ENCODE data around the gene ARSA. TPM values are rescaled to one million over a fixed set of nuclear protein-coding genes. Genes with fewer than 3 reads are reported as not detected.
A peak's percentile ranks its signal among the peaks of the same experiment; 100 is the strongest.
"Not testable (repeated sequence)": the region's sequence is repeated elsewhere in the genome, so short reads cannot be mapped to it uniquely, and the experiment has no call there.

The ARSA gene
- total and polyA plus RNA-seq, 2 donors (not counting 3 experiments of a cell fraction or from before 2014, with no cell fraction given) = 22.3 to 33.6 TPM

- H3K4me3 ChIP-seq (replicated peaks in 1 of 3; ENCODE audit: insufficient read depth in 1 of 3, low read depth in 1 of 3, low read length in 3 of 3); H3K36me3 ChIP-seq (ENCODE audit: control insufficient read depth in 2 of 2, extremely low read depth in 1 of 2, insufficient read depth in 2 of 2, low read length in 2 of 2); H3K9me1 ChIP-seq (replicated peaks; ENCODE audit: control insufficient read depth, extremely low read depth, insufficient read depth, low read length); BruUV-seq (replicated peaks); H3K9ac ChIP-seq (replicated peaks; ENCODE audit: extremely low read depth, insufficient read depth, low read length); POLR2A ChIA-PET; FAIRE-seq; dilution Hi-C loops (cut with MboI; ENCODE audit: extremely low pct_ligation_motif_present, low sequenced_read_pairs); H4K20me1 ChIP-seq (replicated peaks; ENCODE audit: control insufficient read depth, extremely low read depth, insufficient read depth, low read length); H3K27me3 ChIP-seq (ENCODE audit: control insufficient read depth in 2 of 2, insufficient read depth in 2 of 2, low read length in 2 of 2); H3K79me2 ChIP-seq (ENCODE audit: control insufficient read depth, insufficient read depth, low read length); H3K4me2 ChIP-seq (ENCODE audit: insufficient read depth, low read length); H2AFZ ChIP-seq (ENCODE audit: low read depth, low read length); H3K9me3 ChIP-seq (replicated peaks; ENCODE audit: control insufficient read depth, insufficient read depth, low read length); intact Hi-C loops (cut with micrococcal nuclease); H3K27ac ChIP-seq (ENCODE audit: insufficient read depth, low read depth, low read length); DNase-seq (ENCODE audit: low read depth, low spot score): not testable (repeated sequence)
- peaks cover 29% of the 10 kb centered on the region for H3K4me1 ChIP-seq (ENCODE audit: control insufficient read depth, extremely low read depth, insufficient read depth, low read length)
- CTCF ChIA-PET = interaction anchor here (1.2 to 4.1 kb wide), 3 partner anchors 9 to 14 kb away, joined by 3 to 20 read pairs (median 3); no protein-coding TSS in a partner anchor
Observed at GRCh38 chr22:50654664-50655063, 26.7 kb upstream of the ARSA start.

- H3K9ac ChIP-seq (replicated peaks; ENCODE audit: extremely low read depth, insufficient read depth, low read length) = no peak overlapping the region
- POLR2A ChIA-PET = no interaction called here
- no peak for DNase-seq (ENCODE audit: low read depth, low spot score)
Observed at GRCh38 chr22:50653256-50653655, 25.3 kb upstream of the ARSA start.

GRCh38 chr22:50643821-50644101 is 15.8 kb upstream of the ARSA start:
- ChIA-PET POLR2A (interaction anchor here (0.6 kb wide), 1 partner anchor 31 kb away, joined by 4 read pairs; no protein-coding TSS in a partner anchor), CTCF (interaction anchor here (1.1 kb wide), 1 partner anchor 26 kb away, joined by 3 read pairs; no protein-coding TSS in a partner anchor)
- H3K27ac ChIP-seq (ENCODE audit: insufficient read depth, low read depth, low read length); H3K79me2 ChIP-seq (ENCODE audit: control insufficient read depth, insufficient read depth, low read length); H3K4me3 ChIP-seq (replicated peaks in 1 of 3; ENCODE audit: insufficient read depth in 1 of 3, low read depth in 1 of 3, low read length in 3 of 3); H2AFZ ChIP-seq (ENCODE audit: low read depth, low read length); dilution Hi-C loops (cut with MboI; ENCODE audit: extremely low pct_ligation_motif_present, low sequenced_read_pairs); H3K4me2 ChIP-seq (ENCODE audit: insufficient read depth, low read length); H4K20me1 ChIP-seq (replicated peaks; ENCODE audit: control insufficient read depth, extremely low read depth, insufficient read depth, low read length); BruUV-seq (replicated peaks); H3K9me3 ChIP-seq (replicated peaks; ENCODE audit: control insufficient read depth, insufficient read depth, low read length); H3K9me1 ChIP-seq (replicated peaks; ENCODE audit: control insufficient read depth, extremely low read depth, insufficient read depth, low read length); H3K9ac ChIP-seq (replicated peaks; ENCODE audit: extremely low read depth, insufficient read depth, low read length); H3K36me3 ChIP-seq (ENCODE audit: control insufficient read depth in 2 of 2, extremely low read depth in 1 of 2, insufficient read depth in 2 of 2, low read length in 2 of 2); DNase-seq (ENCODE audit: low read depth, low spot score): not testable (repeated sequence)
- intact Hi-C loops (cut with micrococcal nuclease) = loop anchor here (5.0 kb wide), 1 partner anchor 49 kb away; no protein-coding TSS in a partner anchor
- Histone ChIP-seq H3K4me1 (ENCODE audit: control insufficient read depth, extremely low read depth, insufficient read depth, low read length) (peaks cover 14% of the 10 kb centered on the region), H3K27me3 (ENCODE audit: control insufficient read depth in 2 of 2, insufficient read depth in 2 of 2, low read length in 2 of 2) (peaks cover 23 to 24% of the 10 kb centered on the region in 2 experiments)
- FAIRE-seq = peak; percentile 75

More at GRCh38 chr22:50653256-50653655, 25.3 kb upstream of the ARSA start:
- Histone ChIP-seq H4K20me1 (replicated peaks; ENCODE audit: control insufficient read depth, extremely low read depth, insufficient read depth, low read length) (no peaks in the 10 kb centered on the region), H3K4me2 (ENCODE audit: insufficient read depth, low read length) (no peak overlapping the region), H3K9me3 (replicated peaks; ENCODE audit: control insufficient read depth, insufficient read depth, low read length) (no peaks in the 10 kb centered on the region), H3K27me3 (ENCODE audit: control insufficient read depth in 2 of 2, insufficient read depth in 2 of 2, low read length in 2 of 2) (no peaks in the 10 kb centered on the region), H3K79me2 (ENCODE audit: control insufficient read depth, insufficient read depth, low read length) (no peaks in the 10 kb centered on the region), H3K9me1 (replicated peaks; ENCODE audit: control insufficient read depth, extremely low read depth, insufficient read depth, low read length) (no peaks in the 10 kb centered on the region), H3K4me1 (ENCODE audit: control insufficient read depth, extremely low read depth, insufficient read depth, low read length) (peaks cover 29% of the 10 kb centered on the region), H2AFZ (ENCODE audit: low read depth, low read length) (no peak overlapping the region), H3K27ac (ENCODE audit: insufficient read depth, low read depth, low read length) (no peak overlapping the region), H3K36me3 (ENCODE audit: control insufficient read depth in 2 of 2, extremely low read depth in 1 of 2, insufficient read depth in 2 of 2, low read length in 2 of 2) (no peaks in the 10 kb centered on the region), H3K4me3 (replicated peaks in 1 of 3; ENCODE audit: insufficient read depth in 1 of 3, low read depth in 1 of 3, low read length in 3 of 3) (no peak overlapping the region)
- dilution Hi-C loops (cut with MboI; ENCODE audit: extremely low pct_ligation_motif_present, low sequenced_read_pairs) (no loop called here), intact Hi-C loops (cut with micrococcal nuclease) (no loop called here)
- no peak for FAIRE-seq
- CTCF ChIA-PET = interaction anchor here (1.5 to 4.1 kb wide), 2 partner anchors 12 to 15 kb away, joined by 3 to 20 read pairs; no protein-coding TSS in a partner anchor
- TF ChIP-seq POLR2AphosphoS5 (IDR thresholded peaks at IDR 0.05; ENCODE audit: insufficient read depth, low read depth, low read length) = no peak
- TF ChIP-seq CTCF (IDR thresholded peaks at IDR 0.05; ENCODE audit: extremely low read depth in 1 of 2, insufficient read depth in 1 of 2, low read depth in 1 of 2, low read length in 2 of 2) = no peak
- TF ChIP-seq POLR2A (IDR thresholded peaks at IDR 0.05; ENCODE audit: low read depth, low read length) = no peak
- TF ChIP-seq FOS (IDR thresholded peaks at IDR 0.05; ENCODE audit: borderline replicate concordance, insufficient read depth, low read length) = no peak
- TF ChIP-seq, protein P1, sequence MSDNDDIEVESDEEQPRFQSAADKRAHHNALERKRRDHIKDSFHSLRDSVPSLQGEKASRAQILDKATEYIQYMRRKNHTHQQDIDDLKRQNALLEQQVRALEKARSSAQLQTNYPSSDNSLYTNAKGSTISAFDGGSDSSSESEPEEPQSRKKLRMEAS (IDR thresholded peaks at IDR 0.05; ENCODE audit: insufficient read depth, insufficient read length) = no peak
- no peak for TF ChIP-seq EZH2 (IDR thresholded peaks at IDR 0.05; ENCODE audit: borderline replicate concordance, low read depth, low read length, severe bottlenecking)
- no peak for TF ChIP-seq GATA2 (IDR thresholded peaks at IDR 0.05; ENCODE audit: insufficient read depth, insufficient read length, low read depth, low read length)
- TF ChIP-seq JUN (IDR thresholded peaks at IDR 0.05; ENCODE audit: borderline replicate concordance, insufficient read depth, insufficient read length, low read depth) = no peak
- TF ChIP-seq MYC (IDR thresholded peaks at IDR 0.05; ENCODE audit: low read depth, low read length) = no peak
- no TSS peak for BruUV-seq (replicated peaks)
